Measurements from ENCODE around the gene MMP3. TPM values are rescaled to one million over a fixed set of nuclear protein-coding genes. Genes with fewer than 3 reads are reported as not detected.

The MMP3 gene
- polyA plus RNA-seq, 1 donor: 0.19 TPM

DNA sequence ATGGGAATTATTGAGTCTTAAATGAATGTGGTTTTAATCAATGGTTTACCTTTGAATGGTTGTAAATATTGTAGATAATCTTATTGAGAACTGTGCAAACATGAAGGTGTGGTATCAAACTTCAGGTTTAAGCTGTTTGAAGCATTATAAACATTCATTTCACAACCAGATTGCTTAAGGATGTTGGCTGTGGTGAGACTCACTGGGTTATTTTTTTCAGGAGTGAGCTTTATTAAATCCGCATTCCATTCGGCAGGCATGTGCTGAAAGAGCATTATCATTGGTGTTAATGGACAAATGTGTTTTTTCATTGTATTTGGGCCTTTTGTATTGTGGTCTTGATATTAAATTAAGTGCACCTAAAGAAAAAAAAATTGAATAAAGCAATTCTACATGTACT, 9.7 kb downstream of the MMP3 start:
- H3K9me3 ChIP-seq (ENCODE audit: control insufficient read depth, low read depth, low read length): no peaks in the 10 kb centered on the region
- H3K27me3 ChIP-seq (ENCODE audit: control insufficient read depth, insufficient read depth, low read length): no peaks in the 10 kb centered on the region
- DNase-seq: peak in 1 of 2 donors; percentile 34
- peaks cover 7% of the 10 kb centered on the region for H3K4me1 ChIP-seq (ENCODE audit: control insufficient read depth, insufficient read depth, low read length)
- 75% methylated on average over 2 of the region's 2 CpGs for WGBS (ENCODE audit: insufficient coverage, low lambda C conversion rate)
- H3K27ac ChIP-seq (ENCODE audit: low read length): no peak overlapping the region
- no peaks in the 10 kb centered on the region for H3K36me3 ChIP-seq (ENCODE audit: control insufficient read depth, insufficient read depth, low read length)
- no peak overlapping the region for H3K4me3 ChIP-seq (ENCODE audit: low read length)

DNA sequence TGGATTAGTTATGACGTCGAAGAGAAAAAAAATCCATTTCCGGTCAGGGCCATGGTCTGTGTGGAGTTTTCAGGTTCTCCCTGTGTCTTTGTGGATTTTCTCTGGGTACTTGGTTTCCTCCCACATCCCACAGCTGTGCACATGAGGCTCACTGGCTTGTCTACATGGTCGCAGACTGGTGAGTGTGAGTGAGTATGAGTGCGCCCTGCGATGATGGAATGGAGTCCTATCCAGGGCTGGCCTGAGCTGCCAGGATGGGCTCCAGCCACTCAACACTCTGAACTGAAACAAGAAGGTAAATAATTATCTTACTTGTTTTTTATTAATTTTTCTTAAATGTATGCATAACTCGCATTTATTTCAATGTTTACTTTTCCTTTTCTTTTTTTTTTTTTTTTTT, 10.8 kb downstream of the MMP3 start:
- H3K4me3 ChIP-seq (ENCODE audit: low read length): peak overlapping the region; percentile 51
- no peaks in the 10 kb centered on the region for H3K36me3 ChIP-seq (ENCODE audit: control insufficient read depth, insufficient read depth, low read length)
- 83% methylated on average over 1 of the region's 7 CpGs for WGBS (ENCODE audit: insufficient coverage, low lambda C conversion rate)
- peaks cover 7% of the 10 kb centered on the region for H3K4me1 ChIP-seq (ENCODE audit: control insufficient read depth, insufficient read depth, low read length)
- H3K9me3 ChIP-seq (ENCODE audit: control insufficient read depth, low read depth, low read length): no peaks in the 10 kb centered on the region
- no peaks in the 10 kb centered on the region for H3K27me3 ChIP-seq (ENCODE audit: control insufficient read depth, insufficient read depth, low read length)
- peak overlapping the region; percentile 77 for H3K27ac ChIP-seq (ENCODE audit: low read length)
- DNase-seq: no peak

DNA sequence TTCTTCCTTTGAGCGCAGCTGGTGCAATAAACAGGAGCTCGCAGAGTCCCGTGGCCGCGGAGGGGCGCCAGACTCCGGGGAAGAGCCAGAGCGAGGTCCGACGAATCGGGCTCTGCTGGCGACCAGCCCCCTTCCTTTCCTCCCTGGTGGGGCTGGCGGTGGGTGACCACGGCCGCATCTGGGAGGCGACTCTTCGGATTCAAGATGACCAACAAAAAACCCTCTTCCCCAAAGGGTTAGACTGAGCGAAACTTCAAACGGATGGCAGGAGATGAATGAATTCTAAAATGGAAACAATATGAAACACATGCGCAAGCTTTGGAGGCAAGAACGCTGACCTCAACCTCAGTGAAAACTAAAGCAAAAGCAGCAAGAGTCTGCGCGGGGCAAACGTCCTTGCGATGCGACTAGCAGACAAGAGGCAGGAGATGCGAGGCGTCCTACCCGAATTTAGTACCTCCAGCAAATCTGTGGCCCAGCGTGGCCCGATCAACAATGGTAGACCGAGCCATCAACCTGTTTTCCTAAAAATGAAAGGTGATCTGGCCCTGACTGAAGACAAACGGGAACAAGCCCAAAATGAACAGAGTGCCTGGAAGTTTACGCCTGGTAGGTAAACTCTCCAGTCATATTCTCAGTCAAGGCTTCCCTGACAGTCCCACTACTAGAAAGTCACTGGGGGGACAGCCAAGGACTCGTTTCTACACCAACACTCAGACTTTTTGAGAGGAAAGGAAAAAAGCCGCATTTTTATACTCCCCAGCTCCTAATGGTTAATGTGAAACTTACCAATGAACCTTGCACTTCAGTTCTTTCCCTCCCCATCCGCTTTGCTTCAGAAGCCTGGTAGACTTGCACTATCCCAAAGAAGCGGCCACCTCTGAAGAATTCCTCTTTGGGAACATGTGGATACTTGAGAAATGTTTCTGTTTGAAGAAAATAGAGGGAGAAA, 11.6 kb downstream of the MMP3 start:
- WGBS (ENCODE audit: insufficient coverage, low lambda C conversion rate): 50% methylated on average over 1 of the region's 38 CpGs
- Histone ChIP-seq H3K27me3 (ENCODE audit: control insufficient read depth, insufficient read depth, low read length) (no peaks in the 10 kb centered on the region), H3K27ac (ENCODE audit: low read length) (peak overlapping the region; percentile 77), H3K4me3 (ENCODE audit: low read length) (peak overlapping the region; percentile 51), H3K9me3 (ENCODE audit: control insufficient read depth, low read depth, low read length) (no peaks in the 10 kb centered on the region), H3K4me1 (ENCODE audit: control insufficient read depth, insufficient read depth, low read length) (peaks cover 7% of the 10 kb centered on the region), H3K36me3 (ENCODE audit: control insufficient read depth, insufficient read depth, low read length) (no peaks in the 10 kb centered on the region)
- peak; percentile 66 to 74 for DNase-seq

DNA sequence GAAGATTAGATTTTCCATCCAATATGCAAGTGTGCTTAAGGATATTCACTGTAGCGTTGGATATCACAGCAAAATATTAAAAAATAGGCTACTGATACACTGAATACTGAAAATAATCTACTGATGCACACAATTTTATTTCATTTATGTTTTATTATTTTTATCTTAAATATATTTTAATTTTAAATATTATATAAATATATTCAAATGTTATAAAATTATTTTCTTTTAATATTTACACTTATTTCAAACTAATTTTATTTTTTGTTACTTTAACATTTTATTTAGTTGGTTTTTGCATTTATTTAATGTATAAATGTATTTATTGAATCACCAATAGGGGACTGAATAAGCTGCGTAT, 12.3 kb downstream of the MMP3 start:
- DNase-seq: no peak
- H3K4me3 ChIP-seq (ENCODE audit: low read length): peak overlapping the region; percentile 51

DNA sequence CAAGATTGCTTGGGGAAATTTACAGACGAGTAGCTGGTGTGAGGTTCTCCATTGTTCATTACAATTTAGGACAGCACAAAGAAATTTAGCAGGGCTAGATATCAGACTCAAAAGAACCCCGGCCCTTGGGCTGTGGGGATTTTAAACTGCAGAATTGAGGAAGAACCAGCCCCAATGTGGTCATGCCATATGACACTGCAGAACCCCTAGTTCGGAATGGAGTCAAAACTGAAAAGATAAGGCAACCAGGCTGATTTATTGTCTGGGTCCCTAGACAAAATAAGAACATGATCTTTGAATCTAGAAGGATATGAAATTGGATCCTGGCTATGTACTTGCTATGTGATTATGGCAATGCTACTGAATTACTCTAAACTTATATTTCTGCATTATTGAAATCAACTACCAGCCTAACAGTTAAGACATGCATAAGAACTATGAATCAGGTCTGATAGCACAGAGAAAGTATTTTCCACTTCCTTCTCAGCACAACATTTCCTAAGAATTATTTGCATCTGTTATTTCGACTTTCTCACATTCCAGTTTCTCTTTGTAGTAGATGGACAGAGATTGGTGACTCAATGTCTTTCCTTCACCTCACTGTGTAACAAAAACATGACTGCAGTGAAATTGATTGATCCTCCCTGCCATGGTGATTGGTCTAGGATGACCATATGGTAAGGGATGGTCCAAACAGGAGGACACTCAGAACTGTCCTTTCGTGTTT, 13.2 kb downstream of the MMP3 start:
- Histone ChIP-seq H3K4me1 (ENCODE audit: control insufficient read depth, insufficient read depth, low read length) (no peaks in the 10 kb centered on the region), H3K27ac (ENCODE audit: low read length) (no peak overlapping the region), H3K9me3 (ENCODE audit: control insufficient read depth, low read depth, low read length) (peaks cover 4% of the 10 kb centered on the region), H3K27me3 (ENCODE audit: control insufficient read depth, insufficient read depth, low read length) (no peaks in the 10 kb centered on the region), H3K4me3 (ENCODE audit: low read length) (no peak overlapping the region), H3K36me3 (ENCODE audit: control insufficient read depth, insufficient read depth, low read length) (no peaks in the 10 kb centered on the region)
- WGBS (ENCODE audit: insufficient coverage, low lambda C conversion rate): no CpG with 5 or more reads among the region's 5 CpGs
- DNase-seq: no peak

More for the DNA sequence above, 12.3 kb downstream of the MMP3 start:
- WGBS (ENCODE audit: insufficient coverage, low lambda C conversion rate): no CpG with 5 or more reads among the region's 2 CpGs
- Histone ChIP-seq H3K4me1 (ENCODE audit: control insufficient read depth, insufficient read depth, low read length) (peaks cover 7% of the 10 kb centered on the region), H3K27me3 (ENCODE audit: control insufficient read depth, insufficient read depth, low read length) (no peaks in the 10 kb centered on the region), H3K27ac (ENCODE audit: low read length) (no peak overlapping the region), H3K36me3 (ENCODE audit: control insufficient read depth, insufficient read depth, low read length) (no peaks in the 10 kb centered on the region), H3K9me3 (ENCODE audit: control insufficient read depth, low read depth, low read length) (peaks cover 3% of the 10 kb centered on the region)

DNA sequence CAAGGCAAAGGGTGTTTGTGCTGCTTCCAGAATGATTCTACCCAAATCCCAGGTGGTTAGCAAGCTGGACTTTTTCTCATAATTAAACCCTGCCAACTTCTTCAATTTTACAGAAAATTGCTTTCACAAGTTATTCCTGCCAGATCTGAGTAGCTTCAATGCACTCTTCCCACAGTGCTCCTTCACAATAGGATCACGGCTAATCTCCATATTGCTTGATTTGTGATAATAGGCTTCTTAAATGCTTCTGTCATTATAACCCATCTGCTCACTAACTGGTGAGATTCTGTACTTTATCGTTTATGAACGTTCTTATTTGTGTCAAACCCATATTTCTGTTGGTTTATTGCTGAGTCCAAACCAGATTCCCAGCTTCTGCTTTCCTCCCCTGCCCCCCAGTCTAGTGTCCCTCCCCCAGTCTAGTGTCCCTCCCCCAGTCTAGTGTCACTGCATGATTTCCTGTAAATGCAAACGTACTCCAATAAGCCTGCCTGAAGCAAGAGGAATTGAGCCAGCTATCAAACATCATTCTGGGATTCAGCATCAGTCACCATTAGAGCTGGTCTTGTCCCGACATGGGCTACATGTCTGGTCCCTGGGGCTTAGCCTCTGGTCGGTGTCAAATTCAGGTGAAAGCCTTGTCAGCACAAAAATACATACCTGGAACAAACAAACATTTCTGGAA, 14.0 kb downstream of the MMP3 start:
- Histone ChIP-seq H3K36me3 (ENCODE audit: control insufficient read depth, insufficient read depth, low read length) (no peaks in the 10 kb centered on the region), H3K4me3 (ENCODE audit: low read length) (no peak overlapping the region), H3K27me3 (ENCODE audit: control insufficient read depth, insufficient read depth, low read length) (no peaks in the 10 kb centered on the region), H3K9me3 (ENCODE audit: control insufficient read depth, low read depth, low read length) (peaks cover 4% of the 10 kb centered on the region), H3K27ac (ENCODE audit: low read length) (no peak overlapping the region), H3K4me1 (ENCODE audit: control insufficient read depth, insufficient read depth, low read length) (no peaks in the 10 kb centered on the region)
- WGBS (ENCODE audit: insufficient coverage, low lambda C conversion rate): no CpG with 5 or more reads among the region's 6 CpGs
- DNase-seq: no peak

DNA sequence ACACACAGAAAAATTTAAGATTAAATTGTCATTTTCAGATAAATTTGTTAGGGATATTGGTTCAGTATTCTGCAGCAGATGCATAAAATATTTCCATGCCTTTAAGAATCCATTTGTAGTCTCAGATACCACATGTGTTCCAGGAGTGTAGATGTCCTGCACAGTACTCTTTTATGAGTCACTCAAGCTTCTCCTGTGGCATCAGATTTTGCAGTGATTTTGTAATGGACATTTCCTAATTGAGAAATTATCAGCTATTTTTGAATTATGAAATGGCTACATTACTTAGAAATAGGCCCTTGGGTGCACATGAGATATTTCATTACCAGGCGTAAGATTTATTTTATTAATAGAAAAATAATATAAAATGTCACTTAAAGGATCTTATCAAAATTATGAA, 18.9 kb downstream of the MMP3 start:
- Histone ChIP-seq H3K4me3 (ENCODE audit: low read length) (no peak overlapping the region), H3K36me3 (ENCODE audit: control insufficient read depth, insufficient read depth, low read length) (no peaks in the 10 kb centered on the region), H3K27ac (ENCODE audit: low read length) (no peak overlapping the region), H3K27me3 (ENCODE audit: control insufficient read depth, insufficient read depth, low read length) (no peaks in the 10 kb centered on the region), H3K9me3 (ENCODE audit: control insufficient read depth, low read depth, low read length) (peaks cover 4% of the 10 kb centered on the region), H3K4me1 (ENCODE audit: control insufficient read depth, insufficient read depth, low read length) (no peaks in the 10 kb centered on the region)
- DNase-seq: no peak
- WGBS (ENCODE audit: insufficient coverage, low lambda C conversion rate): no CpG with 5 or more reads among the region's 1 CpG

DNA sequence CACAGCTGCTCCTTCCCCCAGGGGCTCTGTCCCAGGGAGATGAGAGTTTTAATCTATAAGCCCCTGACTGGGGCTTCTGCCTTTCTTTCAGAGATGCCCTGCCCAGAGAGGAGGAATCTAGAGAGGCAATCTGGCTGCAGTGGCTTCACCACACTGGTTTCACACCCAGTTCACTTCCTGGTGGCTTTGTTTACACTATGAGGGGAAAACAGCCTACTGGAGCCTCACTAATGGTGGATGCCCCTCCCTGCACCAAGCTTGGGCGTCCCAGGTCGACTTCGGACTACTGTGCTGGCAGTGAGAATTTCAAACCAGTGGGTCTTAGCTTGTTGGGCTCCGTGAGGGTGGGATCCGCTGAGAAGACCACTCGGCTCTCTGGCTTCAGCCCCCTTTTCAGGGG, 23.9 kb downstream of the MMP3 start:
- WGBS (ENCODE audit: insufficient coverage, low lambda C conversion rate): no CpG with 5 or more reads among the region's 6 CpGs
- DNase-seq: no peak
- Histone ChIP-seq H3K27ac (ENCODE audit: low read length) (no peak overlapping the region), H3K27me3 (ENCODE audit: control insufficient read depth, insufficient read depth, low read length) (no peaks in the 10 kb centered on the region), H3K4me3 (ENCODE audit: low read length) (no peak overlapping the region), H3K4me1 (ENCODE audit: control insufficient read depth, insufficient read depth, low read length) (no peaks in the 10 kb centered on the region), H3K9me3 (ENCODE audit: control insufficient read depth, low read depth, low read length) (no peaks in the 10 kb centered on the region), H3K36me3 (ENCODE audit: control insufficient read depth, insufficient read depth, low read length) (no peaks in the 10 kb centered on the region)

DNA sequence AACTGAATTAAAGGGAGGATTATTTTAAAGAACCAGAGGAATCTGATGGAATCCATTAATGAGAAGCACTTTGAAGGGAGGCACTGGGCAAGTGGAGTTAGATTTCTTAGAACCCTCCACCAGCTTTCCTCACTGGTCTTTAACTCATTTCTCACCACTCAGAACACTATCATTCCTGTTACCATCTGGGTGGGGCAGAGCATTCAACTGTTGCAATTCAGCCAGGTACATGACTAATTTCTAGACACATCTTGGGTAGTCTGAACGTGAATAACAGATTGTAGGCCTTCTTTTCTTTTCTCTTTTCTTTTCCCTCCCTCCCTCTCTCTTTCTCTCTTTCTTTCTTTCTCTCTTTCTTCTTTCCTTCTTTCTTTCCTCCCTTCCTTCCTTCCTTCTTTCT, 29.9 kb downstream of the MMP3 start:
- no peak overlapping the region for H3K4me3 ChIP-seq (ENCODE audit: low read length)
- H3K9me3 ChIP-seq (ENCODE audit: control insufficient read depth, low read depth, low read length): no peaks in the 10 kb centered on the region
- H3K27me3 ChIP-seq (ENCODE audit: control insufficient read depth, insufficient read depth, low read length): no peaks in the 10 kb centered on the region
- H3K36me3 ChIP-seq (ENCODE audit: control insufficient read depth, insufficient read depth, low read length): no peaks in the 10 kb centered on the region
- no peaks in the 10 kb centered on the region for H3K4me1 ChIP-seq (ENCODE audit: control insufficient read depth, insufficient read depth, low read length)
- no peak for DNase-seq
- no peak overlapping the region for H3K27ac ChIP-seq (ENCODE audit: low read length)
- WGBS (ENCODE audit: insufficient coverage, low lambda C conversion rate): 92% methylated on average over 1 of the region's 1 CpG

DNA sequence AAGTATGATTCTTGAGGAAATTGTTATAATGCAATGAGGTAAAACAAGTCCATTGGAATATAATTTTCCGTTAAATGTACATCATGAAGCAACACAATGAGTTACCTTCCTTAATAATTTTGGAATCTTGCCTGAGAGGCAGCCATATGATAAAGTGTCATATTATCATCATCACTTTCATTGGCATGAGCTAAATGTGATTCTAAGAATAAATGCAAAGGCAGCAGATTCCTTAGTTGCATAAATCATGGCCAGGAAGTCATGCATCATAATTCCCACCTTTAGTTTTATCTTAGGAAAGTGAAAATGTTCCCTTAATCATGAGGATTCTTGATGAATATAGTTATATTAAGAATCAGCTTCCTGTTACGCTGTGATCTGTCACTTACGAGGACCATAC, 31.2 kb downstream of the MMP3 start:
- Histone ChIP-seq H3K27ac (ENCODE audit: low read length) (no peak overlapping the region), H3K36me3 (ENCODE audit: control insufficient read depth, insufficient read depth, low read length) (no peaks in the 10 kb centered on the region), H3K4me1 (ENCODE audit: control insufficient read depth, insufficient read depth, low read length) (no peaks in the 10 kb centered on the region), H3K9me3 (ENCODE audit: control insufficient read depth, low read depth, low read length) (peaks cover 4% of the 10 kb centered on the region), H3K4me3 (ENCODE audit: low read length) (no peak overlapping the region), H3K27me3 (ENCODE audit: control insufficient read depth, insufficient read depth, low read length) (no peaks in the 10 kb centered on the region)
- no peak for DNase-seq
- 70% methylated on average over 2 of the region's 3 CpGs for WGBS (ENCODE audit: insufficient coverage, low lambda C conversion rate)

Measured in large intestine (tissue), 3 donors.